ENCODE measurements around the gene PYGM.

GRCh38 chr11:64716473-64717267, 43.1 kb downstream of the PYGM start:
- TF ChIP-seq YY1 (IDR thresholded peaks at IDR 0.05; ENCODE audit: insufficient read depth, insufficient read length), result no peak
- TF ChIP-seq ZNF274 (IDR thresholded peaks at IDR 0.05; ENCODE audit: low read depth, low read length), result no peak
- TF ChIP-seq SUZ12 (IDR thresholded peaks at IDR 0.05; ENCODE audit: extremely low read depth, insufficient read depth, insufficient read length), result no peak
